H9 (cell line): ENCODE results near the gene ANKRD17. TPM values are rescaled to one million over a fixed set of nuclear protein-coding genes. Genes with fewer than 3 reads are reported as not detected.

Source experiments
- DNase-seq: peaks from one replicate; pipeline ENCODE4 v3.0.0-alpha.2; 2017
- H2AFZ ChIP-seq: one replicate; pipeline ENCODE4 v1.6.1; 2013; ENCODE audit warnings: mild to moderate bottlenecking, low read length, control low read depth, moderate library complexity
- H2AK5ac ChIP-seq: 2 replicates; pipeline ENCODE4 v1.6.1; 2013; ENCODE audit warnings: low read length, control low read depth, mixed read lengths; ENCODE audit not compliant: insufficient read length
- H2BK120ac ChIP-seq: one replicate; pipeline ENCODE4 v1.6.1; 2013; ENCODE audit warnings: low read depth, mild to moderate bottlenecking, low read length, control low read depth, inconsistent platforms; ENCODE audit not compliant: poor library complexity, severe bottlenecking
- H2BK12ac ChIP-seq: 2 replicates; pipeline ENCODE4 v1.6.1; 2013; ENCODE audit warnings: low read length, control low read depth, mixed read lengths, low read depth; ENCODE audit not compliant: insufficient read length
- H2BK15ac ChIP-seq: 2 replicates; pipeline ENCODE4 v1.6.1; 2013; ENCODE audit warnings: low read depth, low read length, control low read depth
- H2BK20ac ChIP-seq: one replicate; pipeline ENCODE4 v1.6.1; 2013; ENCODE audit warnings: low read depth, mild to moderate bottlenecking, low read length, control low read depth, inconsistent platforms; ENCODE audit not compliant: poor library complexity, severe bottlenecking
- H2BK5ac ChIP-seq: 2 replicates; pipeline ENCODE4 v1.6.1; 2013; ENCODE audit warnings: low read length, control low read depth, mixed read lengths; ENCODE audit not compliant: insufficient read length
- H3K14ac ChIP-seq: 2 replicates; pipeline ENCODE4 v1.6.1; 2013; ENCODE audit warnings: low read length, control low read depth; ENCODE audit not compliant: insufficient read depth
- H3K18ac ChIP-seq: 2 replicates; pipeline ENCODE4 v1.6.1; 2013; ENCODE audit warnings: low read depth, mild to moderate bottlenecking, mixed read lengths, low read length, control low read depth; ENCODE audit not compliant: insufficient read length
- H3K23ac ChIP-seq: 2 replicates; pipeline ENCODE4 v1.6.1; 2013; ENCODE audit warnings: low read length, control low read depth, mixed read lengths, low read depth; ENCODE audit not compliant: insufficient read length
- H3K23me2 ChIP-seq: 2 replicates; pipeline ENCODE4 v1.6.1; 2013; ENCODE audit warnings: low read depth, mild to moderate bottlenecking, mixed read lengths, low read length, control low read depth; ENCODE audit not compliant: insufficient read length, poor library complexity, severe bottlenecking
- H3K27ac ChIP-seq: 2 replicates; pipeline ENCODE4 v1.5.1; 2013; ENCODE audit warnings: low read length, control low read depth, mixed read lengths, low read depth; ENCODE audit not compliant: insufficient read length
- H3K27me3 ChIP-seq: 2 replicates; pipeline ENCODE4 v1.6.1; 2013; ENCODE audit warnings: low read length, control low read depth, inconsistent platforms; ENCODE audit not compliant: insufficient read depth
- H3K4ac ChIP-seq: 2 replicates; pipeline ENCODE4 v1.6.1; 2013; ENCODE audit warnings: low read depth, mild to moderate bottlenecking, control low read depth, inconsistent platforms, low read length, moderate library complexity
- H3K4me1 ChIP-seq: 2 replicates; pipeline ENCODE4 v1.6.1; 2013; ENCODE audit warnings: low read length, control low read depth, inconsistent platforms; ENCODE audit not compliant: insufficient read depth
- H3K4me2 ChIP-seq: 2 replicates; pipeline ENCODE4 v1.6.1; 2013; ENCODE audit warnings: low read length, control low read depth, mixed read lengths; ENCODE audit not compliant: insufficient read length, insufficient read depth
- H3K56ac ChIP-seq: 2 replicates; pipeline ENCODE4 v1.6.1; 2013; ENCODE audit warnings: low read depth, mild to moderate bottlenecking, mixed read lengths, low read length, control low read depth; ENCODE audit not compliant: insufficient read length
- H3K79me1 ChIP-seq: 2 replicates; pipeline ENCODE4 v1.6.1; 2013; ENCODE audit warnings: low read depth, mild to moderate bottlenecking, moderate library complexity, low read length, control low read depth, inconsistent platforms; ENCODE audit not compliant: insufficient read depth, poor library complexity, severe bottlenecking
- H3K79me2 ChIP-seq: 2 replicates; pipeline ENCODE4 v1.6.1; 2013; ENCODE audit warnings: low read length, control low read depth, inconsistent platforms; ENCODE audit not compliant: insufficient read depth
- H3K9ac ChIP-seq: 2 replicates; pipeline ENCODE4 v1.6.1; 2013; ENCODE audit warnings: low read length, control low read depth, mixed read lengths; ENCODE audit not compliant: insufficient read length; ENCODE audit errors: extremely low read depth
- H3K9me3 ChIP-seq: one replicate; pipeline ENCODE4 v1.6.1; 2013; ENCODE audit warnings: low read depth, low read length, inconsistent platforms; ENCODE audit not compliant: control insufficient read depth
- H3T11ph ChIP-seq: one replicate; pipeline ENCODE4 v1.6.1; 2013; ENCODE audit warnings: mild to moderate bottlenecking, low read length, control low read depth, inconsistent platforms
- H4K20me1 ChIP-seq: one replicate; pipeline ENCODE4 v1.6.1; 2013; ENCODE audit not compliant: control insufficient read depth, insufficient read length, insufficient read depth
- H4K5ac ChIP-seq: 2 replicates; pipeline ENCODE4 v1.6.1; 2013; ENCODE audit warnings: low read depth, mild to moderate bottlenecking, mixed read lengths, low read length, control low read depth; ENCODE audit not compliant: insufficient read length
- H4K8ac ChIP-seq: replicated peaks from 2 replicates; pipeline ENCODE4 v1.6.1; 2013; ENCODE audit warnings: low read length, control low read depth, mixed read lengths, low read depth; ENCODE audit not compliant: insufficient read length
- H4K91ac ChIP-seq: 2 replicates; pipeline ENCODE4 v1.6.1; 2013; ENCODE audit warnings: low read depth, mild to moderate bottlenecking, moderate library complexity, mixed read lengths, low read length, control low read depth; ENCODE audit not compliant: insufficient read length
- H3K27ac Mint-ChIP-seq, 3 experiments: 2 replicates in 2 of 3; 3 replicates in 1 of 3; pipeline ENCODE4 v1.8.0; 2020 to 2021; ENCODE audit warnings: mixed read lengths in 3 of 3, mild to moderate bottlenecking in 1 of 3, moderate library complexity in 1 of 3
- H3K27me3 Mint-ChIP-seq: 2 replicates; pipeline ENCODE4 v1.8.0; 2021; ENCODE audit warnings: low read depth, mild to moderate bottlenecking, moderate library complexity, mixed read lengths
- H3K36me3 Mint-ChIP-seq, 3 experiments: 2 replicates in 2 of 3; 3 replicates in 1 of 3; pipeline ENCODE4 v1.8.0; 2020 to 2021; ENCODE audit warnings: low read depth in 3 of 3, mixed read lengths in 3 of 3; ENCODE audit not compliant: insufficient read depth in 1 of 3
- H3K4me1 Mint-ChIP-seq, 2 experiments: 2 replicates each; pipeline ENCODE4 v1.8.0; 2020; ENCODE audit warnings: mixed read lengths in 2 of 2
- H3K4me3 Mint-ChIP-seq, 2 experiments: 2 replicates in 1 of 2; 3 replicates in 1 of 2; pipeline ENCODE4 v1.8.0; 2020 to 2021; ENCODE audit warnings: mild to moderate bottlenecking in 2 of 2, mixed read lengths in 2 of 2, moderate library complexity in 1 of 2
- H3K9me3 Mint-ChIP-seq, 2 experiments: 2 replicates in 1 of 2; 3 replicates in 1 of 2; pipeline ENCODE4 v1.8.0; 2020; ENCODE audit warnings: mild to moderate bottlenecking in 2 of 2, mixed read lengths in 2 of 2, moderate library complexity in 1 of 2
- CTCF ChIP-seq: fragments of 200-600 bp; sonication (generic); conservative IDR thresholded peaks from 3 replicates; pipeline ENCODE4 v1.8.0; 2021; ENCODE audit warnings: antibody characterized with exemption, mild to moderate bottlenecking
- WGBS: extraction: QIAGEN DNeasy Blood & Tissue Kit; methylation state at CpG from one replicate; pipeline ENCODE4 v1.1.7; 2013; ENCODE audit warnings: missing lambda C conversion rate, low lambda C conversion rate, mixed read lengths; ENCODE audit not compliant: insufficient read length; ENCODE audit errors: extremely low coverage; 5-methylcytosine and 5-hydroxymethylcytosine counted together
- total RNA-seq: library from RNA; stranded (reverse); gene quantifications from 2 replicates; pipeline ENCODE4 v1.2.1, GENCODE V29; 2021

ANKRD17 gene
- total RNA-seq, 1 experiment from 2014 or later: 82.4 TPM

- H3K9me3 ChIP-seq: no peaks in the 10 kb centered on the region
- no peak overlapping the region for H3T11ph ChIP-seq
- Mint-ChIP-seq H3K4me1 (no peaks in the 10 kb centered on the region), H3K9me3 (no peaks in the 10 kb centered on the region), H3K27ac (no peak overlapping the region), H3K27me3 (no peaks in the 10 kb centered on the region), H3K4me3 (no peak overlapping the region), H3K36me3 (peaks cover 23 to 65% (median 37%) of the 10 kb centered on the region in 3 experiments)
- no peak overlapping the region for H3K23ac ChIP-seq
- H2BK20ac ChIP-seq: no peak overlapping the region
- no peak overlapping the region for H2AFZ ChIP-seq
- H3K23me2 ChIP-seq: no peaks in the 10 kb centered on the region
- no peak overlapping the region for H4K91ac ChIP-seq
- no peak overlapping the region for H4K5ac ChIP-seq
- H4K20me1 ChIP-seq: no peaks in the 10 kb centered on the region
- H3K4ac ChIP-seq: no peak overlapping the region
- no peak for TF ChIP-seq CTCF
- no peak overlapping the region for H3K18ac ChIP-seq
- no peaks in the 10 kb centered on the region for H3K4me1 ChIP-seq
- no peak overlapping the region for H2BK15ac ChIP-seq
- WGBS: no CpG with 5 or more reads among the region's 1 CpG
- DNase-seq: no peak
- no peak overlapping the region for H2BK5ac ChIP-seq
- no peak overlapping the region for H4K8ac ChIP-seq
- H3K79me2 ChIP-seq: no peaks in the 10 kb centered on the region
- H3K9ac ChIP-seq: no peak overlapping the region
- H2AK5ac ChIP-seq: no peak overlapping the region
- H2BK120ac ChIP-seq: no peak overlapping the region
- H2BK12ac ChIP-seq: no peak overlapping the region
- no peak overlapping the region for H3K4me2 ChIP-seq
- no peak overlapping the region for H3K27ac ChIP-seq
- H3K56ac ChIP-seq: no peak overlapping the region
- H3K27me3 ChIP-seq: no peaks in the 10 kb centered on the region
- H3K14ac ChIP-seq: no peak overlapping the region
- H3K79me1 ChIP-seq: no peaks in the 10 kb centered on the region
These were observed 165.7 kb downstream of the ANKRD17 start for GRCh38 chr4:73092868-73093267.
